Stimulated activated CD4-positive, alpha-beta T cell treated with anti-CD3 and anti-CD28 coated beads, Interleukin-12 subunit alpha, Interleukin-12 subunit beta, amount 100 ng/mL, for 24 hours (primary cell): ENCODE measurements around the gene ZNF80.

Experiments used
- DNase-seq, 2 experiments: peaks; one replicate each; pipeline ENCODE4 v3.0.0-alpha.2; 2020; ENCODE audit warnings: low read depth in 2 of 2

Gene ZNF80

DNA sequence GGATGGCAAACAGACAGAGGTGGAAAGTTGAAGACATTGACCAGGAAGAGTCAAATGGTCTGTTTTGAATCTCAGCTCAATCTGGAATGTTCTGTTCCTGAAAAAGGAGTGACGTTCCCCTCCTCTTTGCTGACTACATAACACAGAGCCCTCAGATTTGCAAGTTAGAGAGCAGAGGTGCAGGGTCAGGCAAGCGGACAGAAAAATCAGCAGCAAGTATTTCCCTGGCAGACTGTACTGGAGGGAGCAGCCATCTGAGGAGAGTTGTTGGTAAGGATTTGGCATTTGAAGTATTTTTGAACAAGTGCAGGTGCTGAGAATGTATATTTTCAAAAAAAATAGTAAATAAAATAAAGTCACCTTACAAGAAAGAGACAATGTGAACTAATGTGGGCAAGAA lies 17.6 kb downstream of the ZNF80 start:
- DNase-seq, result no peak

DNA sequence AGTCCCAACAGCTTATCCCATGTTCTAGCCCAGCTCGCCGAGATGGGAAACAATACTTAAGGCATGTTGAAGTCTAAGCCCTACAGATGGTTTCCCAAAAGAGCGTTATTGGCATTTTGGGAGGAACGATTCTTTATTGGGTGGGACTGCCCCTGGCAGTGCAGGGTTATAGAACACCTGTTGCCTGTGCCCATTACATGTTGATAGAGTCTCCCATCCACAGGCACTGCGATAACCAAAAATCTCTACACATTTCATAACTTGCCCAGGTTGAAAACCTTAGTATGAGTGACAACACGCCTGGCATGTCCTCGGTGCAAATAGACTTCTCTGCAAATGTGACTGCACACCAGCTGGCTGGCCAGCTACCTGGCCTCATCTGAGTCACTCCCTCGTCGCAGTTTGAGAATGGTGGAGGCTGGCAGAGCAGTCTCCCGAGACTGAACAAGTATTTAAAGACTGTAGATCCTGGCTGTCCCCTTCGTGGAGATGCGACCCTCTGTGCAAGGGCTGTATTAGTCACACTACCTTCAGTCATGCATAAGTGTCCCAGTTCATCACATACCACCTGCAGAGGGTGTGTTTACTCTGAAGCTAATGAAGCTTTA lies 18.7 kb downstream of the ZNF80 start:
- no peak for DNase-seq

DNA sequence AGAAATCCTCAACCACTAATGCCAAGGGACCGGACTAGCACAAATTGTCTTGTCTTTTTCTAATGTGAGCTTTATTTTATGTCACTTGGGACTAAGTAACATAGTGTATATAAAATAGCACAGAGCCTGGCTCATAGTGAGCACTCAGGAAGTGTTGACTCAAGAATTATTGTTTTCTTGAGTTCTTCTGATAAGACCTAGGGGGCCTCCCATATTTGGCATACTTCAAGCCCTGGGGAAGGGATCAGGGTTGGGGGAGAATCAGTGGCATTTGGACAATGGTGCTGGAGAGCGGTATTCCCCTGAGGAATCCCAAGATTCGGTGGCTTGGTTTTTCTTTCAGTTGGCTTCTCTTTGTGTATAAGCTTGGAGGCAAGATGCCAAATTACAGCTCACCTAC lies 19.4 kb downstream of the ZNF80 start:
- DNase-seq, result no peak

DNA sequence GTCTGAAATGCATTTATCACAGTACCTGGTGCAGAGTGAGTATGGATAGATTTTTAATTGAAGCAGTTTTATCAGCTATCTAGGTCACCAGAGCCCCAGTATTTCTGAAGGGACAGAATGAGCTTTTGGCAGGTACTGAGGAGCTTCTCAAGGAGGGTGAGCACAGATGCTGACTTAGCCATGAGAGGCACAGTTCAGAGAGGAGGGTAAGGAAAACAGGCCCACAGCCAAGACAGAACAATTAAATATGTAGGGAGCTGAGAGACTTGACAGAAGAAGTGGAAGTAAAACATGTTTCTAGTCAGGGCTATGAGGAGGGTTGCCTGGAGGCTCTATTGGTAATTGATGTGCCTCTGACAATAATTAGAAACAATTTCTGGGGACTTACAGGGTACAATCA lies 20.1 kb downstream of the ZNF80 start:
- no peak for DNase-seq

DNA sequence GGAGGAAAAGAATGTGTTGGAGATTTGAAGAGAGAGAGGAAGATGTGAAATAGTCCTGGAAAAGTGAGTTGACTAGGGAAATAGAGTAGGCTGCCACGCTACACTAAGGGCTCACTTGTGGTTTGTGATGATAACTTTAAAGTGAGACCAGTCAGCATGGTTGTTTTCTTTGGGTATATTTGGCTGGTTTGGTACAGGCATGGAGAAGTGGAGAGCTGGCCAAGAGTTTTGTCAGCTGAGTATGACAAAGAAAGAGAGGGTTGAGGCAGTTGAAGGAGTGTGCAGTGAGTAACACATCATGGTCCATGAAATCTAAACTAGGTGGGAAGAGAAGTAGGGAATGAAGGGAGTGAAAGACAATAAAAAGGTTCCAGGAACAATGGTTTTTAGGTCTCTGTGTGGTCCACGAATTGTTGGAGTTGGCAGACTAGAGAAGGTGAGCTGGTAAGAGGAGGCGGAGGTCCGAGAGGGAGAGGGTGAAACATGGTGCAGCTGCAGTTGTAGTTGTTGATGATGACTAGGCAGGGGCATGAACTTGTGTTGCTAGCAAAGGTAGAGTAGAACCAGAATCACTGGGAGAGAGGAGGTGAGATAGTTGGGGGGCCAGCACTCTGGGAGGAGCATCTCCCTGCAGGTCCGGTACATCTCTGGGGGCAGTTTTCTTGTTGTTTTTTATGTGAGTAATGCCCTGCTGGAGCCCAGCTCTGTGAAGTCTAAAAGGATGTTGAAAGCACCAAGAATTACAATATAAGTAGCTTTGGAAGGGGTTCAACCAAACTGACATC lies 21.0 kb downstream of the ZNF80 start:
- no peak for DNase-seq

DNA sequence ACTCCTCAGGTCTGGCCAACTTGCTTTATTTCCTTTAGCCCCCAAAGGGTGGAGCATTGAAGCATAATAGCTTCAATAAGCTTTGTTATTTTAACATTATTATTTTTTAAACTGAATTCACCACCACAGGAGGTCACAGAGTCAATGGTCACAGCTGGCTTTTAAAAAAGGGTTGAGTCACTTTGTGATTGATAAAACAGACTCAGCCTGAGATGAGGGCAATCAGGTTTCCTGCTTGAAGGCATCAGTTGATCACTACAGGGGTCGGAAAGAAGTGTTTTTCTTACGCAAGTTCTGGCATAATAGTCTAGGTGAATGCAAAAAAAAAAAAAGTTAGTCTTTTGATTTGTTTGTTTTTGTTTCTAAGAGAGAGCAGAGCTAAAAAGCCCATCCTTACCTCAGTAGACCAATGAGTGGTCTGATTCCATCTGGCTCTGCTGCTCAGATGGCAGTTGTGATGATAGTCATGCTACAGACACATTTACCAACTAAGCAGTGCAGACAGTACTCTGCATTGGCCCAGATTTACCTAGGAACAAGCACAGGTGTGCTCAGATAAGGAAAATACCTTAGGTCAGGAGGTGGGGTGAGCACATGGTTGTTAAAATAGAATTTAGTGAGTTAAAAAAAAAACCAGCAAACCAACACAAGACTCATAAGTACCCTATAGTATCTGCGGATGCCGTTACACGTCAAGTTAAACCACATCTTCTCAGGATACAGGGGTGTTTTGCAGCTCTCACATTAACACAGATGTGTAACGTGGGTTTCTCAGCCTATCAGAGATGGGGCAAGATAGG lies 22.6 kb downstream of the ZNF80 start:
- DNase-seq, result no peak

DNA sequence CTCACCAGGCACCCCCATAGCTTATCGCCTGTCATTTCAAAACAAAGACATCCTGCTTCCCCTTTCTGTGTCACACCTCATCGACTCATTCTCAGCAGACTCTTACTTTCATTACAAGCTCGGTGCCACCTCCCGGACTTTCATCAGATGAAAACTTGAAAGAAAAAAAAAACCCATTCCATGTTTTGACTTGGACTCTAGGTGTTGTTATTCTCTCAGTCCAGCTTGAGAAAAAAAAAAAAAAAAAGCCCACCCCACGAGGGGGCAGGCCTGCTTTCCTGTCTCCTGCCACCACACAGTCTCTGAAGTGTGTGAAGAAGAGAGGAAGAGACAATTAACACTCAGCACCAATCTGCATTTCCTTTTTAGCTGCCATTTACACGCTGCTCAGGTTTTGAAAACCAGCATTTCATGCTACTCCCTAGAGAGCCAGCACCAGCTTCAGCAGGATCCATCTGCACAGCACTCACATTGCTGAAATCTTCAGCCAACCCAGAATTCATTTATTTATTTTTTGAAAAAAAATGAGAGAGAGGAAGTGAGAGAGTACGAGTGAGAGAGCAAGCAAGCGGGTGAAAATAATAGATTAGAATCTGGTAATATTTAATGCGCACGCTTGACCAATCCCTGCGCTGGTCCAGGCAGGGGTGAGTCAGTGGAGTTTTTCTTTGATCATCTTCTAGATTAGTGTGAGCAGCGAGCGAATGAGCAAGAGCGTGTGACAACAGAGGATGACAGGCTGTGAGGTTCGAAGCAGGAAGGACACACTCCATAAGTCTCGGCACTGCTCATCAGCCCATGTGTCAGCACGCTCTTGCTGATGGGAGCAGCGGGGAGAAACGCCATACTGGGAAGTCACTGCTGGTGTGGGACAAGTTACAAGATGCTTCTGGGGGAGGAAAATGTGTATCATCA lies 23.5 kb downstream of the ZNF80 start:
- DNase-seq, result peak; percentile 49 to 56

DNA sequence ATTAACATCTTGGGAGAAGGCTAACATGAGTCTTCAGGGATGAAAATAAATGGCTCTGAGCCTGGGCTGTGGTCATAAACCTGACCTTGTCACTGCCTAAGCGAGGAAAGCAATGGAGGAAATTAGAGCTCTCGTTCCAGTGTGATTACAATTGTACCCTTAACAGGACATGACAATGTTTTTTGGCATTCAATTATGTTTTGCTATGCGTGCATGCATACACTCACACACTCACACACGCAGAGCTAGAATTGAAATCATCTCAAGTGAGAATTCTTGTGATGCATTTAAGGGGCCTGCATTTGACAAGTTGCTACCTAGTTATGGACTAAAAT lies 24.1 kb downstream of the ZNF80 start:
- no peak for DNase-seq

DNA sequence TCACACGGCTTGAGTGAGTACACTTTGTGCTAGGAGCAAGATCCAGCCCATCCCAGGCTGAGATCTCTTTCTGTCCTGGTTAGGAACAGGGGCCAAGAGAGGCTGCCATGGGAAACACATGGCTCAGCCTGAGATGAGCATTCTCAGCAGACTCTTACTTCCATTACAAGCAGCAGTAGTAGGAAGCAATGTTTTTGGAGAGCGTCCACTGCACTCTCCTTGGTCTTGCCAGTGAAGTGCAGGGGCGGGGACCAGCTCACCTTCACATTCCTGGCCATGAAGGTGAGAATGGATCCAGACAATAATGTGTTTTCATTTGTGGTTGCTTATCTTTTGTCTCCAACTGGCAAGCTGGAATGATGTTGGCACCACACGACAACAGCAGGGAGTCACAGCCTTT lies 24.7 kb downstream of the ZNF80 start:
- no peak for DNase-seq

DNA sequence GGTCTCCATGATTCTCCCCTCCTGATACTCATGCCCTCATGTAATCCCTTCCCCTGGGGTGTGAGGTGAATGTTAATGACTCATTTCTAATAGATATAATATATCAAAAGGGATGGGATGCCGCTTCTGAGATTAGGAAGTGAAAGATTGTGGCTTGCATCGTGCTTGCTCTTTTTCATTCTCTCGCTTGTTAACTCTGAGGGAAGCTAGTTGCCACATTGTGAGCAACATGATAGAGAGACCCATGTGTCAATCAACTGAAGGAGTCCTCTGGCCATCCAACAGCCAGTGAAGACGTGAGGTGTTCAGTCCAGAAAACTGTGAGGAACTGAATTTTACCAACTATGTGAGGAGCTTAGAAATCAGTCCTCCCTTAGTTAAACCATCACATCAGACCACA lies 29.6 kb downstream of the ZNF80 start:
- no peak for DNase-seq

DNA sequence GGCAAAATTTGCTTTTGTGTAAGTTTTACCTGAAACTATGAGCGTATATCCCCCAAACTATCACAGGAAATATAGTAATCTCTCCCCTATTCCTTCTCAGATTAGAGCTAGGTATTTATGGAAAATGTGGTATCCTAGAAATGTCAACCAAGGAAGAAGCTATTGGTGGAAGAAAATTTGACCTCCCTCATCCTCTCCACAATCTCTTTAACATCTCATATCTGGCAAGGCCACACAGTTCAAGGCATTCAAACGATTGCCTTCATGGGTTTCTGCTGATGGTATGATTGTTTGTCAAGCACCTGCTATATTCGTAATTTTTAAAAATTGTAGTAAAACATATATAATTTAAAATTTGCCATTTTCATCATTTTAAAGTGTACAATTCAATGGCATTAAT lies 31.0 kb downstream of the ZNF80 start:
- DNase-seq, result no peak

DNA sequence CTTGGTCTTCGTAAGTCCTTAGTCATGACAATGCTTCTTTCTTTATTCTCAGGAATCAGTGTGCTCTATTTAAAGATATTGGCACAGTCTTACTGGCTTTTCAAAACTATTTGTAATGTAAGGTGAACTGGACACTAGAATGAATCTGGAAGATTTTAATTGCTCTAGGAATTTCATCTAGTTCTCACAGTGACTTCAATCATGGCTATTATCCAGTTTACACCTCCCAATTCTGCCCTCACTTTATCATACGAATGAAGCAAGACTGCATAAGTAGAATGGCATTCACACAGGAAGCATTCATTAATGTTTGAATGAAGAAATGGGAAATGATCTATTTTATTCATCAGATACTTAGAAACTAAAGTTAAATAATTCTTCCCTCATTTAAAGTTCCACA lies 31.8 kb downstream of the ZNF80 start:
- DNase-seq, result no peak

DNA sequence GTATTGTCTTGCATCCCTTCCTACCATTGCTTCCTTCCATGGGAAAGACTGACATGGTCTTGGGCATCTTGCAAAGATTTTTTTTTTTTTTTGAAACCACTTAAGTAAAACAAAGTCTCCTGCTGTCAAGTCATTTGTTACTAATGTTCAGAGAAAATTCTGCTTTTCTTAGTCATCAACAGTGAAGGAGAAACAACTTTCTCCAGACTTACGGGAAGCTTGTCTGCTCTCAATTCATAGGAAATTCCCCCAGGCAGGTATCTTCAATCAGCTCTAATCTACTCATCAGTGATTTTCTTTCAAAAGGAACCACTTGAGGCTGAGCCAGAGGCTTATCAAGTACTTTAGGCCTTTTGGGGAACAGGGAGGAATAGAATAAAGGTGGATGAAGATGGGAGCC lies 42.6 kb downstream of the ZNF80 start:
- no peak for DNase-seq

DNA sequence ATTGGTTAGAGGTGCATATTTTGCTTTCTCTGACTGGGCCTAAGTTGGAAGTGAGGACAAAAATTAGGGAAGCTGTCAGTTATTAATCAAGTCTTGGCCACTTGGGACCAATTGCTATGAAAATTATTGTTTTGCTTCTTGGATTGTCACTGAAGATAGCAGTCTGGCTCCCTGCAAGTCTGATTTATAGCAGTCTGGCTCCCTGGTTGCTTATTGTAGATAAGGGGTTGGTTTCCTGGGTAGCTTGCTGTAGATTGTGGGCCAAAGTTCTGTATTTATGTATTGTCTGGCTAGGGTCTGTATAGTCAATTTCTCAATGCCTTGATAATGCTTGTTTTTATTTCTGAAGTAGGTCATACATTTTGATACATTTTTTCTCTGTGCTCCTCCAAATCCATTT lies 45.2 kb downstream of the ZNF80 start:
- DNase-seq, result no peak

DNA sequence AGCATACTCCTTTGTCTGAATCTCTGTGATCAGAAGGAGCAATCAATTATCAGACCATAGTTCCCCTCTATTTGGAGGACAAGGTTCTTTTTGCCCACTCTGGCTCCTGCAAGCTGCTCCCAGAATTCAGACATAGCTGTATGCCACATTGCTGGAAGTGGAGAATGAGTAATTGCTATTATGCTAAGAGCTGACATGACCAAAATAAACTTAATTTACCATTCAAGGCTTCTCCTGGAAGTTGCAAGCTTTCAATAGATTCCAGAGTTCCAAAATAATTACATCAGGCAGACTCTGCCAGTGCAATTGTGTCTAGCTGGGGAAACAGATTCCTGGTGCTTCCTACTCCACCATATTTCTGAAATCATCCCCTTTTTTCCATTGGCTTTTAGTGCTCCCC lies 50.9 kb downstream of the ZNF80 start:
- no peak for DNase-seq
